Testis (tissue), 2 donors: ENCODE data around the gene LACRT.

Experiments
- POLR2A ChIP-seq: fragments of 450-650 bp; IDR thresholded peaks from one replicate; pipeline ENCODE4 v1.6.1; 2017; ENCODE audit warnings: antibody characterized with exemption, mild to moderate bottlenecking, moderate library complexity
- TF ChIP-seq, protein P1 (sequence below), 3 experiments: fragments of 450-650 bp in 2 of 3; fragments of 200-600 bp in 1 of 3; sonication (generic) in 1 of 3; IDR thresholded peaks; one replicate each; pipeline ENCODE4 v1.5.1; 2016 to 2019; ENCODE audit warnings: antibody characterized with exemption in 3 of 3, mild to moderate bottlenecking in 2 of 3, moderate library complexity in 1 of 3

DNA sequence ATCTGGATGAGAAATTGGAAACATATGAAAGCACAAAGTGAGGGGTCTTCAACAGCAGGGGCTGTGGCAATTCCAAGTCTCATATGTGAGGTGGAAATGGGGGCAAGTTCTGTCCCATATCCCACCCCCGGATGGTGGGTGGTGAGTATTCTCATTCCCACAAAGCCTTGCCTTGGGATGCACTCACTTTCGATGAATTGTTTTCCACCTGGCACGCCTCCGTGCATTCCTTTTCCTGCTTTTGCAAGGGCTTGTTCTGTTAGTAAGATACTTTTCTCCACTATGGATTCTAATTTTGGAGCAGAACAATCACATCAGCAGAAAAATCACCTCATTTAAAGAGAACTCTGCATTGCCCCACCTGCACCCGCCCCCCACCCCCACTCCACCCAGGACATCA lies 3.1 kb downstream of the LACRT start:
- TF ChIP-seq, protein P1, sequence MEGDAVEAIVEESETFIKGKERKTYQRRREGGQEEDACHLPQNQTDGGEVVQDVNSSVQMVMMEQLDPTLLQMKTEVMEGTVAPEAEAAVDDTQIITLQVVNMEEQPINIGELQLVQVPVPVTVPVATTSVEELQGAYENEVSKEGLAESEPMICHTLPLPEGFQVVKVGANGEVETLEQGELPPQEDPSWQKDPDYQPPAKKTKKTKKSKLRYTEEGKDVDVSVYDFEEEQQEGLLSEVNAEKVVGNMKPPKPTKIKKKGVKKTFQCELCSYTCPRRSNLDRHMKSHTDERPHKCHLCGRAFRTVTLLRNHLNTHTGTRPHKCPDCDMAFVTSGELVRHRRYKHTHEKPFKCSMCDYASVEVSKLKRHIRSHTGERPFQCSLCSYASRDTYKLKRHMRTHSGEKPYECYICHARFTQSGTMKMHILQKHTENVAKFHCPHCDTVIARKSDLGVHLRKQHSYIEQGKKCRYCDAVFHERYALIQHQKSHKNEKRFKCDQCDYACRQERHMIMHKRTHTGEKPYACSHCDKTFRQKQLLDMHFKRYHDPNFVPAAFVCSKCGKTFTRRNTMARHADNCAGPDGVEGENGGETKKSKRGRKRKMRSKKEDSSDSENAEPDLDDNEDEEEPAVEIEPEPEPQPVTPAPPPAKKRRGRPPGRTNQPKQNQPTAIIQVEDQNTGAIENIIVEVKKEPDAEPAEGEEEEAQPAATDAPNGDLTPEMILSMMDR (IDR thresholded peaks at IDR 0.05) = no peak
- no peak for TF ChIP-seq POLR2A
